OCI-LY3 (cell line): ENCODE data around the gene HIPK1.

ENCODE experiments used
- CTCF ChIP-seq: fragments of 200-600, 300-600 bp; sonication (generic); IDR thresholded peaks from 2 replicates; pipeline ENCODE4 v1.5.1; 2014; ENCODE audit warnings: antibody characterized with exemption, low read length, low read depth
- EZH2phosphoT487 ChIP-seq: fragments of 200-600 bp; shearing (Covaris generic); IDR thresholded peaks from 2 replicates; pipeline ENCODE4 v1.6.1; 2018; ENCODE audit warnings: antibody characterized with exemption, mixed run types, low read depth

- TF ChIP-seq CTCF: no peak
- no peak for TF ChIP-seq EZH2phosphoT487
These were observed 34.0 kb upstream of the HIPK1 start for GRCh38 chr1:113895098-113895497.
